MM.1S (cell line): ENCODE data around the gene MEGF11.

Experiments used
- EZH2 ChIP-seq: fragments of 300-600 bp; sonication (generic); optimal IDR thresholded peaks from 2 replicates; pipeline ENCODE3; 2017; ENCODE audit warnings: low read depth, mild to moderate bottlenecking, antibody characterized with exemption, low read length, mixed read lengths
- TF ChIP-seq, protein P1 (sequence below): fragments of 300-600 bp; sonication (generic); IDR thresholded peaks from 2 replicates; pipeline ENCODE4 v1.5.1; 2016; ENCODE audit warnings: antibody characterized with exemption, low read length, mixed read lengths

DNA sequence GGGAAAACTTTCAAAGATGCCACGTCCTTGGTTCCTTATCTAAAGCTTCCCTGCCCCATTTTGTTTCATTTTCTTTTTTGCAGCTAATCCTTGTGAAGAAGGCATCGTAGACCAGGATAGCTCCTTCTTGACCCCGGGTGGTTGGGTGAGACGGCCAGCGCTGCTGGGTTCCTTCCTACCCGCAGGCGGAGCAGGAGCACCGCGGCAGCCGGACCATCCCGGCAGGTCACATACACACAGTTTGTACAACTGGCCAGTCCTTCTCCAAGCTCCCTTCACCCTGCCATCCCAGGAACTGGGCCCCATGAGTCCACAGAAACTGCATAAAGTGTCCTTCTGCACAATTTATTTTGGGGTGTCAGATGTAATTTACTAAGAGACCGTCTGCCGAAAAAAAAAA, 83.9 kb downstream of the MEGF11 start:
- TF ChIP-seq, protein P1, sequence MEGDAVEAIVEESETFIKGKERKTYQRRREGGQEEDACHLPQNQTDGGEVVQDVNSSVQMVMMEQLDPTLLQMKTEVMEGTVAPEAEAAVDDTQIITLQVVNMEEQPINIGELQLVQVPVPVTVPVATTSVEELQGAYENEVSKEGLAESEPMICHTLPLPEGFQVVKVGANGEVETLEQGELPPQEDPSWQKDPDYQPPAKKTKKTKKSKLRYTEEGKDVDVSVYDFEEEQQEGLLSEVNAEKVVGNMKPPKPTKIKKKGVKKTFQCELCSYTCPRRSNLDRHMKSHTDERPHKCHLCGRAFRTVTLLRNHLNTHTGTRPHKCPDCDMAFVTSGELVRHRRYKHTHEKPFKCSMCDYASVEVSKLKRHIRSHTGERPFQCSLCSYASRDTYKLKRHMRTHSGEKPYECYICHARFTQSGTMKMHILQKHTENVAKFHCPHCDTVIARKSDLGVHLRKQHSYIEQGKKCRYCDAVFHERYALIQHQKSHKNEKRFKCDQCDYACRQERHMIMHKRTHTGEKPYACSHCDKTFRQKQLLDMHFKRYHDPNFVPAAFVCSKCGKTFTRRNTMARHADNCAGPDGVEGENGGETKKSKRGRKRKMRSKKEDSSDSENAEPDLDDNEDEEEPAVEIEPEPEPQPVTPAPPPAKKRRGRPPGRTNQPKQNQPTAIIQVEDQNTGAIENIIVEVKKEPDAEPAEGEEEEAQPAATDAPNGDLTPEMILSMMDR = no peak
- no peak for TF ChIP-seq EZH2
